Measurements from ENCODE around the gene RBBP4.

DNA sequence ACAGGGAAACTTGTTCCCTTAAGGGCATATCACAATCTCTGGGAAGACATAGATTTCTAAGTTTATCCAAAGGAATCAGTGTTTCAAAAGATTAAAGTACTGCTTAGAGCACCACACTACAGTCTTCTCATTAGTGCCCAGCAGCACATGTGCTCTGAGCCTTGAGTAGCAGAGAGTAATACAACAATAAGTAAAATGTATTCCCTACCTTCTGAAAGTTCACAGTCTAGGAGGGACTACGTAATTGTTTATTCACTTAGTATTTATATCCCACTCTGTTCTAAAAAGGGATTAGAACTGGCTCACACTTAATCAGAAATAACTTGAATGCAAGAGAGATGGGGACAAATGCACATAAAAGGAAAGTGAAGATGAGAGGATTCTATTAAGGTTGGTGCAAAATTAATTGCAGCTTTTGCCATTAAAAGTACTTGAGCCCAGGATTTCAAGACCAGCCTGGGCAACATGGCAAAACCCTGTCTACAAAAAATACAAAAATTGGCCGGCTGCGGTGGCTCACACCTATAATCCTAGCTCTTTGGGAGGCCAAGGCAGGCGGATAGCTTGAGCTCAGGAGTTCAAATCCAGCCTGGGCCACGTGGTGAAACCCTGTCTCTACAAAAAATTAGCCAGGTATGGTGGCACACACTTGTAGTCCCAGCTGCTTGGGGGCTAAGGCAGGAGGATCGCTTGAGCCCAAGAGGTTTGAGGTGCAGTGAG, 42.6 kb downstream of the RBBP4 start:
- TF ChIP-seq CTCF (IDR thresholded peaks at IDR 0.05; ENCODE audit: low read length) (no peak), EZH2 (optimal IDR thresholded peaks at IDR 0.05; ENCODE audit: low read depth, low read length) (no peak)
